Measurements from ENCODE around the gene POLR2I.

- TF ChIP-seq CTCF (IDR thresholded peaks at IDR 0.05) = no peak
- TF ChIP-seq POLR2A (IDR thresholded peaks at IDR 0.05) = no peak
Measured at GRCh38 chr19:36093146-36093662, 21.5 kb downstream of the POLR2I start.
